GM18505 (cell line): ENCODE data around the gene AP5Z1.

Source experiments
- ATAC-seq: cut with Tn5 transposase; IDR thresholded peaks from one replicate; pipeline ENCODE4 v1.9.1; 2021; ENCODE audit not compliant: unreplicated experiment
- POLR2A ChIP-seq: IDR thresholded peaks from 4 replicates; pipeline ENCODE4 v1.6.1; 2011; ENCODE audit warnings: borderline replicate concordance; ENCODE audit not compliant: insufficient read depth, insufficient read length; ENCODE audit errors: extremely low read depth

Gene AP5Z1

DNA sequence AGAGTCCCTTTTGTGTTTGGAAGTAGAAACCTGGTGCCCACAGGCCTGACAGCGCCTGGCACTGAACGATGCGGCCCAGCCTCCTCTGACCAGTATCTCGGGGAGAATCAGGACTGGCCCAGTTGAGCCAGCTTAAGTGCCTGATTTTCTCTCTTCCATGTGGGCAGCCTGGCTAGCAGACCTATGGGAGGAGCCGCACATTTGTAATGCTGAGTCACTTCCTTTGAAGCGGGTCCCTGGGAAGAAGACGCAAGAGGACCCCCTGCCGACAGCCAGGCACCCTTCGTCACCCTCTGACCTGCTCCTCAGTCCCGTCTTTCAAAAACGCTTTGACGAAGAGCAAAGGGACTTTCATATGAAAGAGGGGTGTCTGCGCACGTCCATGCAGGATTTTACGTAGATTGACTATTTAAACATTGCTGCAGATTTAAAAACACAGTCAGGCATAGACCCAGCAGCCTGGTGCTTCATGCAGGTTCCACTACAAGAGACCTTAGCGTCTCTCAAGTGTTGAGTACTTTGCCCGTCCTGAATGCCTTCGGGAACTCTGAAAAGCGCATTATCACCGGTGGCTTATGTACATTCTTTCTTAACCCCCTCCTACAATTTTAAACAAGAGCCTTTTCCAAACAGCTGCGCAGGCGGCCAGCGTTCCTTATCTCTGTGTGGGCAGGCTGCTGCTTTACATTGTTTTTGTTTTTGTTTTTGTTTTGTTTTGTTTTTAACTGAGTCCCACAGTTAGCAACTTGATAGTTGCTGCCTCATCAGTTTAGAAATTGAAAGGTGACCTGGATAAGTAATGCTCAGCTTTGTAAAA lies 36.5 kb upstream of the AP5Z1 start:
- no peak for ATAC-seq

DNA sequence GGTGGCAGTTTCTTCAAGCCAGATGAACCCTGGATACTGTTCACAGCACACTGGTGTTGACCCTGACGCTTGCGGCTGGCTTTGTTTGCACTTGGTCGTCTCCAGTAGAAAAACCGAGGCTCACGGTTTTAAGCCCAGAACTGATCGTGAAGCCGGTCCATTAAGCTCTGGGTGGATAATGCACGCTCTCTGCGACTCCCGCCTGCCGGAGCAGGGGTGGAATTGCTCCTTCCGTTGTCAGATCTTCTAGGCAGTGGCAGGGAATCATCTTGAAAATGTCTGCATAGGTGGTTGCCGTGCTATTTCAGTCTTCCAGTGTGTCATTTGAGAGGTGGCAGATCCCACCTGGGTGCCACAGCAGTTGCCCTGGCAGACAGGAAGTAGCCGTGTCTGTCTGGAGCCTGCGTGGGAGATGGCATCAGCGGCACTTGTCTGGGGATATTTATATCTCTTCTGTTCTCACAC lies 35.9 kb upstream of the AP5Z1 start:
- TF ChIP-seq POLR2A, result no peak
- ATAC-seq, result no peak

More for the DNA sequence above, 36.5 kb upstream of the AP5Z1 start:
- TF ChIP-seq POLR2A, result no peak

DNA sequence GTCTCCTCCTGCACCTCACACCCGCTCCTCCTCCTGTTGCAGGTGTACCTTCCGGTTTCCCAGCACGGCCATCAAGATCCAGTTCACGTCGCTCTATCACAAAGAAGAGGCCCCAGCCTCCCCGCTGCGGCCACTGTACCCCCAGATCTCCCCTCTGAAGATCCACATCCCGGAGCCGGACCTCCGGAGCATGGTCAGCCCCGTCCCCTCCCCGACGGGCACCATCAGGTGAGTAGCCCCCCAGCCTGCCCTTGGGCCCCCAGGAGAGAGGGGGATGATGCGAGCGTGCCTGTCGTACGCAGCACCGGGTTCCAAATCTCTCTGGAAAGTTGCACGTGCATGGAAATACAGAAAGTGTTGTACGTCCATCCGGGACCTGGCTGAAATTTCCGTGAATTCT lies 34.6 kb upstream of the AP5Z1 start:
- no peak for ATAC-seq
- no peak for TF ChIP-seq POLR2A

DNA sequence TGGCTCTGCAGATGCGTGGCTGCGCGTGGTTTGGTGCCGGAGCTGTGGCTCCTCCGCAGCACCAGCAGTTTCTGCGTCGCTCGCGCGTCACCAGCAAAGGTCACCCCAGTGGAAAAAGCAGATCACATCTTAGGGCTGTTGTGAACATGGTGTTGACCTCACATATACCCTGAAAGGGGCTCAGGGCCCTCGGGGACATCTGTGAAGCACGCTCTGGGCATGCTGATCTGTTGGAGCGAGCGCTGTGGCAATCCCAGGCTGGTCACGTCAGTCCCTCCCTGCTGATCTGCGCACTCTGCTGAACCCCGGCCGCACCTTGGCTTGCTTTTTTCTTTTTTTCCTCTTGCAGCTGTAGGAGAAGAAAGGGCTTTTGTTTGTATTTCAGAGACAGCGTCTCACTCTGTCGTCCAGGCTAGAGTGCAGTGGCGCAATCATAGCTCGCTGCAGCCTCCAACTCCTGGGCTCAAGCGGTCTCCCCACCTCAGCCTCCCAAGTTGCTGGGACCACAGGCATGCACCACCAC lies 33.3 kb upstream of the AP5Z1 start:
- TF ChIP-seq POLR2A, result no peak
- no peak for ATAC-seq

DNA sequence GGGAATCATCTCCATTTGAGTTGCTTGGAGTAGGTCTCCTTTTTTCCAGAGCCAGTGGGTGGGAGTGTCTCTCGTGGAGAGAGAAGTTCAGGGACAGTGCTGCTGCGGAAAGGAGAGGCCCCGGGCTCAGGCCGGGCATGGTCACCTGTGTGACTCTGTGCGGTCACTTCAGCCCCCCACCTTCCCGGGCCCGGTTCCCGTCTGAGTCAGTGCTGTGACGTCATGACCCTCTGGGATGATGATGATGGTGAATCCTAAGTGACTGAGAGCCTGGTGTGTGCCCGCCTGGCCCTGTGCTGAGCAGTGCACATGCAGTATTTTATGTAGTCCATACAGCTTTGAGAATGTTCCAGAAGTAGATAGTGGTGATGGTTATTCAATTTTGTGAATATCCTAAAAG lies 32.6 kb upstream of the AP5Z1 start:
- ATAC-seq, result no peak
- TF ChIP-seq POLR2A, result no peak

DNA sequence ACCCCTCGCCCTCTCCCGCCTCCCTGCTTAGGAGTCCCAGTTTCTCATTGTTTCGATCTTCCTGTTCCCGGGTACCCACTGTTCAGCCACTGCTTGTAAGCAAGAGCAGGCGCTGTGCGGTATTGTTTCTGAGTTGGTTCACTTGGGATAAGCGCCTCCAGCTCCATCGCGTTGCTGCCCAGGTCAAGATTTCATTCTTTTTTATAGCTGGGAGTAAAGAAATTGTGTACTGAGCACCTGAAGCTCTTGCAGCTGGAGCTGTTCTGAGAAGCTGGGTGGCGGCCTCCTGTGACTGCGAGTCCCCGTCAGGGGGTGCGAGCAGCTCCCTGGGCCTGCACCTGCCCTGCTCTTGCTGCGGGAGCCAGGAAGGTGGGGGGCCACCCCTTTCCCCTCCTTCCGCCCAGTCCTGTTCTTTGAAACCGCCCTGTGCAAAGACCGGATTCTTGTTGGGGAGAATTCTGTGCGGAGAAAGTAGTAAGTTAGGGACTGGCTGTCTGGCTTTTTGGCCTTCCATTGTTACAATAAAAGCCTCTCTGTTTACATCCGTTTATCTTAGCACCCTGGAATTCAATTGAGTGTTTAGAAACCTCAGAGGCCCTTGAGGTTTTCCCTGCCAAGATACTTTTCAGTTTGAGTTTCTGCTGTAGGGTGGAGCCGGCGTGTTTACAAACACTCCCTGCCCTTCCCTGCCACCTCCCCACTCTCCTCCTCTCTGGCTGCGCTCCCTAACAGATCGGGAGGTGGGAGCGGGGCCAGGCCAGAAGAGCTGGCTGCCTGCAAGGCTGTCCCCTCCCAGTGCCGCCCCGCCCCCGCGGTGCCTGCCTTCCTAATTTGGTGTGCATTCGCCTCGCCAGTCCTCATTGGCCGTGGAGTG lies 30.8 kb upstream of the AP5Z1 start:
- ATAC-seq, result peak; percentile 71
- TF ChIP-seq POLR2A, result peak; percentile 66

DNA sequence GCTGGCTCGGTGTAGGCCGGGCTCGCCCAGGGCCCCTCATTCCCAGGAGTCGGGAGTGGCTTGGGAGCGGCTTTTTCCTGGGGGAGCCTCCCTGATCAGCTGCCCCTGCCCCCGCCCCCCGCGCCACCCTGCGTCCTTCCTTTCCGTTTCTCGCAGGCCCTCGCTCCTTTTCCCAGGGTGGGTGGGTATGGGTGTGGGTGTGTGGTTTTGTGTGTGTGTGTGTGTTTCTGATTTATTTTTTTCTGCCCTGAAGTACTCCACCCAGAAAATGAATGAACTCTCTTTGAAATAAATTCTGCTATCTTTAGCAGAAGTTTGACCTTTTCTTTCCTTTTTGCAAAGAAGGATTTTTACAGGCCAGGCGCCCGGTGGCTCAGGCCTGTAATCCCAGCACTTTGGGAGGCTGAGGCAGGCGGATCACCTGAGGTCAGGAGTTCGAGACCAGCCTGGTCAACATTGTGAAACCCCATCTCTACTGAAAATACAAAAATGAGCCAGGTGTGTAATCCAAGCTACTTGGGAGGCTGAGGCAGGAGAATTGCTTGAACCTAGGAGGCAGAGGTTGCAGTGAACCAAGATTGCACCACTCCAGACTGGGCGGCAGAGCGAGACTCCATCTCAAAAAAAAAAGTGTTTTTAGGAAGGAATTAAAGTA lies 30.0 kb upstream of the AP5Z1 start:
- TF ChIP-seq POLR2A, result peak; percentile 32
- ATAC-seq, result peak; percentile 30

DNA sequence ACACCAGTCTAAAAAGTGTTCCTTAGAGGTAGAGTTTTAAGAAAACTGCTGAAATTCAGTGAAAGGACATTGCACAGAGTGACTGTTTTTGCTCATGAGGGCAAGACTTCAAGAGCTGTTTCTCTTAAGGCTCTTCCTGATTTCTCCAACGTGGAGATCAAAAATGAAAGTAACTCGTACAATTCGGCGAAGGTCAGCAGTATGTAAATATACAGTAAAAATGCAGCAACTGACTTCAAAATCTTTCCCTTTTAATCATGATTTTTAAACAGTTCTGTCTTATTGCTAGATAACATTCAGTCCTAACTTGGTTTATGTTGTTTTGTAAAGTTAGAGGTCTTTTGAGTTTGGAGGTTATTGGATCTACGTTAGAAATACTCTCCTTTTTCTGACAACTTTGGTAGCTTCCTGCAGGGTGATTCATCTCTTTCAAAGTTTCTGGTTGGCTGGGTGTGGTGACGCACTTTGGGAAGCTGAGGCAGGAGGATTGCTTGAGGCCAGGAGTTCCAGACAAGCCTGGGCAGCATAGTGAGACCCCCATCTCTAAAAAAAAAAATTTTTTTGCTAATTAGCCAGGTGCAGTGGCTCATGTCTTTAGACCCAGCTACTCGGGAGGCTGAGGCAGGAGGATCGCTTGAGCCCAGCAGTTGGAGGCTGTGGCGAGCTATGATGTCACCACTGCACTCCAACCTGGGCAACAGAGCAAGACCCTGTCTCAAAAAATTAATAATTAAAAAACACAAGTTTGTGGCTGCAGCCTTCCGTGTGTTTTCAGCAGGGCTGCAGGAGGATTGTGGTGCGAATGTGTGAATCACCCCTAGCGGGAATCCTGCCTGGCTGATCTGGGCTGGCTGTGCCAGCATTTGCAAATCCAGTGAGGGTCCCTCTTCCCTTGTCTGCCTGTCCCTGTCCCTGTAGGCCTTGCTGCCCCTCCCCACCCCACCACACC lies 29.2 kb upstream of the AP5Z1 start:
- ATAC-seq, result no peak
- TF ChIP-seq POLR2A, result no peak

DNA sequence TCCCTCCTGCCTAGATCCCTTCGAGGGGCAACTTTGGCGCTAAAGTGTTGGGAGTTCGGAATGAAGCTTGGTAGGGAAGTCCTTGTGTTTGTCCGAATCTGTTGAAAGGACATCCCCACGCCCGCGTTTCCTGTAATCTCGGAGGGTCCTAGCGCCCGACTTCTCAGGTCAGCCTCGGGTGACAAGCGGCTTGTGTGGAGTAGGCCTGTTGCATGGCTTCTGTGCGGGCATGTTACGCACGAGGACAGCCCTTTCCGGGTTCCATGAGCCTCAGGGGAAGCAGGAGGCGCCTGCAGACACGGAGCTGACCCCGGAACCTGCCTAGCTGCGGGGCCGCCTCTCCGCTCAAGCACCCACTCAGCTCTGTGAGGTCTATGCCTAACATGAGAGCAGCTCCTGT lies 28.4 kb upstream of the AP5Z1 start:
- ATAC-seq, result no peak
- no peak for TF ChIP-seq POLR2A

DNA sequence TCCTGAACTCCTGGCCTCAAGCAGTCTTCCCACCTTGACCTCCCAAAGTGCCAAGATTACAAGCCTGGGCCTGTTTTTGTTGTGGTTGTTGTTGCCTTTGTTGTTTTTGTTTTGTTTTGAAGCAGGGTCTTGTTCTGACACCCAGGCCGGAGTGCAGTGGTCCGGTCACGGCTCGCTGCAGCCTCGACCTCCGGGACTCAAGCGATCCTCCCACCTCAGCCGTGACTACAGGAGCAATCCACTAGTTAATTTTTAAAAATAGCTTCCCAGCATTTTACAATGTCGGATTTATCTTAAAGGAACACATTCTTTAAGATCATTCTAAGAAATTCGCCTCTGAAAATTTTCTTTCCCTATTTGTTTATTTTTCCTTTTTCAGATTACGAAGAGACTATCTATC lies 27.7 kb upstream of the AP5Z1 start:
- no peak for TF ChIP-seq POLR2A
- ATAC-seq, result no peak

DNA sequence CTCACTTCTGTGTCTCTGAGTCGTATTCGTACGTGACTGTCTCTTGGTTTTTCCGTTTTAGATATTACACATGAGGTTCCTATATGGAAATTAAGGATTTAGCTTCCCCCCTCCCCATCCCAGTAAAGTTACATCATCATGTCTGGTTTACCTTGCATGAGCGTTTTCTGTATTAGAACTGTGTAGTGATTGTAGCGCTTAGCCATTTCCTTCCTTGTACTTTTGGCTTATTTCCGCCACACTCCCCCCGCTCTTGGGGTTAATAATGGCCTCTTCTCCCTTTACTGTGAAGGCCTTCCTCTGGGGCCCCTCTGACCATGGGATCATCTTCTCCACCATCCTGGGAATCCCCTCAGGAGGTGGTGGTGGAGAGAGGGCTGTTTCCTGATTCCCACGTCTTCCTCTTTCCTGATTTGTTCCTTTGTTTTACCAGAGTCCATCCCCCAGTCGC lies 27.2 kb upstream of the AP5Z1 start:
- no peak for ATAC-seq
- TF ChIP-seq POLR2A, result no peak

DNA sequence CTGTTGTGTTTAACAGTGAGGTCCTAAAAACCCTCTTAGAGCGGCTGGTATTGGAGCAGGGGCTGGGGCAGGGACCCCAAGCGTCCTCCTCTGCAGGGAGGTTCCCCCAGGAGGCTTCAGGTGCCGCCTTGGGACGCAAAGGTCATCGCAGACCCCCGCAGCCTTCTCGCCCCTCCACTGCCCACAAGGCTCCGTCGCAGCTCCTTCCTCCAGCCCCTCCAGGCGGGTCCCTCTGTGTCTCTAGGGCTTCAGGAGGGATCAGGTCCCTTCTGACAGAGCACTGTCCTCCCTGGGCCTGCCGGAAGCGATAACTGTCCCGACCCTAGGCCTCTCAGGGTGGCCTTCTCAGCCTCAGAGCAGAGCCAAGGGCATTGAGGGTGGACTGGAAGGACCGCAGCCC lies 26.1 kb upstream of the AP5Z1 start:
- no peak for TF ChIP-seq POLR2A
- no peak for ATAC-seq
